HepG2 (cell line): Measurements from ENCODE around the gene ALB. TPM values are rescaled to one million over a fixed set of nuclear protein-coding genes. Genes with fewer than 3 reads are reported as not detected.

Experiments
- AHDC1 ChIP-seq: sonication (generic); formaldehyde crosslinking; IDR thresholded peaks from 2 replicates; pipeline ENCODE4 v1.5.1; 2020; ENCODE audit warnings: mild to moderate bottlenecking, missing genetic modification reagents, borderline replicate concordance
- ASH2L ChIP-seq: fragments of 300-600, 200-600 bp; sonication (generic); IDR thresholded peaks from 2 replicates; pipeline ENCODE4 v1.7.0; 2017; ENCODE audit warnings: low read depth, mild to moderate bottlenecking, moderate library complexity, mixed read lengths, low read length; ENCODE audit not compliant: insufficient read length
- ATF7-NPFF ChIP-seq: sonication (generic); formaldehyde crosslinking; IDR thresholded peaks from 2 replicates; pipeline ENCODE4 v1.8.1; 2023; ENCODE audit warnings: mild to moderate bottlenecking, low read depth, missing genetic modification reagents, moderate library complexity
- CHD4 ChIP-seq: fragments of 200-600 bp; sonication (generic); IDR thresholded peaks from 2 replicates; pipeline ENCODE4 v1.7.0; 2017; ENCODE audit warnings: mild to moderate bottlenecking, low read length, borderline replicate concordance
- GATAD2A ChIP-seq: IDR thresholded peaks from 2 replicates; pipeline ENCODE4 v1.6.1; 2016
- HOXA5 ChIP-seq: sonication (generic); formaldehyde crosslinking; IDR thresholded peaks from 2 replicates; pipeline ENCODE4 v1.4.0; 2020; ENCODE audit warnings: missing genetic modification reagents
- MYC ChIP-seq: sonication (generic); formaldehyde crosslinking; IDR thresholded peaks from 2 replicates; pipeline ENCODE4 v1.9.0; 2021; ENCODE audit warnings: missing genetic modification reagents, borderline replicate concordance
- NCOA2 ChIP-seq: sonication (generic); formaldehyde crosslinking; IDR thresholded peaks from 2 replicates; pipeline ENCODE4 v1.8.0; 2022; ENCODE audit warnings: inconsistent platforms
- NONO ChIP-seq, 2 experiments: fragments of 450-650 bp in 1 of 2; sonication (generic) in 1 of 2; formaldehyde crosslinking in 1 of 2; IDR thresholded peaks in 1 of 2; conservative IDR thresholded peaks in 1 of 2; 2 replicates each; pipeline versions ENCODE4 v1.6.1 to v1.8.0; 2017 to 2022; ENCODE audit warnings: mild to moderate bottlenecking in 1 of 2, missing genetic modification reagents in 1 of 2, moderate library complexity in 1 of 2
- REPIN1 ChIP-seq: sonication (generic); formaldehyde crosslinking; IDR thresholded peaks from 2 replicates; pipeline ENCODE4 v1.8.0; 2022; ENCODE audit warnings: missing genetic modification reagents, low read depth, mild to moderate bottlenecking, borderline replicate concordance
- SP140L ChIP-seq: sonication (generic); formaldehyde crosslinking; IDR thresholded peaks from 2 replicates; pipeline ENCODE4 v1.4.0; 2020; ENCODE audit warnings: missing genetic modification reagents, borderline replicate concordance
- THYN1 ChIP-seq: sonication (generic); formaldehyde crosslinking; IDR thresholded peaks from 2 replicates; pipeline ENCODE4 v1.8.1; 2023; ENCODE audit warnings: low read depth, mild to moderate bottlenecking, moderate library complexity, missing genetic modification reagents, borderline replicate concordance
- ZC3H4 ChIP-seq: sonication (generic); formaldehyde crosslinking; IDR thresholded peaks from 2 replicates; pipeline ENCODE4 v1.4.0; 2020; ENCODE audit warnings: missing genetic modification reagents, borderline replicate concordance
- ZNF317 ChIP-seq: sonication (generic); formaldehyde crosslinking; IDR thresholded peaks from 2 replicates; pipeline ENCODE4 v1.5.0; 2020; ENCODE audit warnings: mild to moderate bottlenecking, missing genetic modification reagents
- ZNF510 ChIP-seq: sonication (generic); formaldehyde crosslinking; IDR thresholded peaks from 2 replicates; pipeline ENCODE4 v1.4.0; 2020; ENCODE audit warnings: low read depth, mild to moderate bottlenecking, missing genetic modification reagents
- ZSCAN20 ChIP-seq: sonication (generic); formaldehyde crosslinking; IDR thresholded peaks from 2 replicates; pipeline ENCODE4 v1.4.0; 2020; ENCODE audit warnings: missing genetic modification reagents, mild to moderate bottlenecking, borderline replicate concordance
- ZSCAN29 ChIP-seq: sonication (generic); formaldehyde crosslinking; conservative IDR thresholded peaks from 2 replicates; pipeline ENCODE4 v1.4.0; 2020; ENCODE audit warnings: mild to moderate bottlenecking, missing genetic modification reagents
- polyA plus RNA-seq, 8 experiments: library from polyadenylated mRNA; depleted of rRNA in 3 of 8; stranded (reverse) in 7 of 8; unstranded in 1 of 8; fragments of >200 nt; fragmentation: Illumina TruSeq in 4 of 8; extraction: Trizol in 4 of 8; gene quantifications; 2 replicates each; pipeline versions ENCODE4 v1.2.1 to v1.2.3, GENCODE V29; 2011 to 2016; ENCODE audit warnings: low read depth in 4 of 8, missing spikeins in 1 of 8, mixed read lengths in 1 of 8; ENCODE audit not compliant: insufficient read depth in 1 of 8
- total RNA-seq, 5 experiments: library from RNA; depleted of rRNA; stranded (reverse); fragments of >200 nt; fragmentation: Illumina TruSeq; extraction: Trizol; gene quantifications; 2 replicates each; pipeline ENCODE4 v1.2.3, GENCODE V29; 2016; ENCODE audit warnings: low read depth in 1 of 5
- TF ChIP-seq, protein P1 (sequence below): sonication (generic); formaldehyde crosslinking; IDR thresholded peaks from 2 replicates; pipeline ENCODE4 v1.4.0; 2020; ENCODE audit warnings: missing genetic modification reagents
- TF ChIP-seq, protein P2 (sequence below): sonication (generic); formaldehyde crosslinking; IDR thresholded peaks from 2 replicates; pipeline ENCODE4 v1.4.0; 2020; ENCODE audit warnings: missing genetic modification reagents, mild to moderate bottlenecking, borderline replicate concordance
- TF ChIP-seq, protein P3 (sequence below): sonication (generic); formaldehyde crosslinking; IDR thresholded peaks from 2 replicates; pipeline ENCODE4 v1.4.0; 2020; ENCODE audit warnings: missing genetic modification reagents

The ALB gene
- total and polyA plus RNA-seq, 2 of the 13 experiments (the other 11 are each of a cell fraction or from before 2014, with no cell fraction given), result 22,259 to 22,625 TPM

GRCh38 chr4:73388887-73389286 lies 15.2 kb upstream of the ALB start (continued):
- TF ChIP-seq THYN1, result no peak
- peak; percentile 84; the same call in 1 of the 2 replicates for TF ChIP-seq AHDC1
- TF ChIP-seq GATAD2A (CRISPR knock-in tag), result peak; percentile 86
- TF ChIP-seq ZNF317 (CRISPR knock-in tag), result no peak
- TF ChIP-seq SP140L (CRISPR knock-in tag), result no peak
- no peak for TF ChIP-seq ZSCAN29 (CRISPR knock-in tag)
- peak; percentile 33 for TF ChIP-seq ASH2L
- no peak for TF ChIP-seq ZC3H4 (CRISPR knock-in tag)
- TF ChIP-seq HOXA5 (CRISPR knock-in tag), result 0 out of 2 replicates have a peak, but pooled peaks have one; percentile 35
- TF ChIP-seq, protein P1, sequence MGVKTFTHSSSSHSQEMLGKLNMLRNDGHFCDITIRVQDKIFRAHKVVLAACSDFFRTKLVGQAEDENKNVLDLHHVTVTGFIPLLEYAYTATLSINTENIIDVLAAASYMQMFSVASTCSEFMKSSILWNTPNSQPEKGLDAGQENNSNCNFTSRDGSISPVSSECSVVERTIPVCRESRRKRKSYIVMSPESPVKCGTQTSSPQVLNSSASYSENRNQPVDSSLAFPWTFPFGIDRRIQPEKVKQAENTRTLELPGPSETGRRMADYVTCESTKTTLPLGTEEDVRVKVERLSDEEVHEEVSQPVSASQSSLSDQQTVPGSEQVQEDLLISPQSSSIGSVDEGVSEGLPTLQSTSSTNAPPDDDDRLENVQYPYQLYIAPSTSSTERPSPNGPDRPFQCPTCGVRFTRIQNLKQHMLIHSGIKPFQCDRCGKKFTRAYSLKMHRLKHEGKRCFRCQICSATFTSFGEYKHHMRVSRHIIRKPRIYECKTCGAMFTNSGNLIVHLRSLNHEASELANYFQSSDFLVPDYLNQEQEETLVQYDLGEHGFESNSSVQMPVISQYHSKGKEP (CRISPR knock-in tag), result no peak
- TF ChIP-seq REPIN1 (CRISPR knock-in tag), result peak; percentile 31; the same call in 1 of the 2 replicates
- TF ChIP-seq MYC (CRISPR knock-in tag), result no peak
- TF ChIP-seq, protein P2, sequence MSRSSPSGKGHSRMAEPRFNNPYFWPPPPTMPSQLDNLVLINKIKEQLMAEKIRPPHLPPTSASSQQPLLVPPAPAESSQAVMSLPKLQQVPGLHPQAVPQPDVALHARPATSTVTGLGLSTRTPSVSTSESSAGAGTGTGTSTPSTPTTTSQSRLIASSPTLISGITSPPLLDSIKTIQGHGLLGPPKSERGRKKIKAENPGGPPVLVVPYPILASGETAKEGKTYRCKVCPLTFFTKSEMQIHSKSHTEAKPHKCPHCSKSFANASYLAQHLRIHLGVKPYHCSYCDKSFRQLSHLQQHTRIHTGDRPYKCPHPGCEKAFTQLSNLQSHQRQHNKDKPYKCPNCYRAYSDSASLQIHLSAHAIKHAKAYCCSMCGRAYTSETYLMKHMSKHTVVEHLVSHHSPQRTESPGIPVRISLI (CRISPR knock-in tag), result peak; percentile 87
- TF ChIP-seq NCOA2 (CRISPR knock-in tag), result peak; percentile 92
- no peak for TF ChIP-seq NONO (IDR thresholded peaks at IDR 0.05)
- TF ChIP-seq NONO (CRISPR knock-in tag; conservative IDR thresholded peaks at IDR 0.05), result no peak
- TF ChIP-seq, protein P3, sequence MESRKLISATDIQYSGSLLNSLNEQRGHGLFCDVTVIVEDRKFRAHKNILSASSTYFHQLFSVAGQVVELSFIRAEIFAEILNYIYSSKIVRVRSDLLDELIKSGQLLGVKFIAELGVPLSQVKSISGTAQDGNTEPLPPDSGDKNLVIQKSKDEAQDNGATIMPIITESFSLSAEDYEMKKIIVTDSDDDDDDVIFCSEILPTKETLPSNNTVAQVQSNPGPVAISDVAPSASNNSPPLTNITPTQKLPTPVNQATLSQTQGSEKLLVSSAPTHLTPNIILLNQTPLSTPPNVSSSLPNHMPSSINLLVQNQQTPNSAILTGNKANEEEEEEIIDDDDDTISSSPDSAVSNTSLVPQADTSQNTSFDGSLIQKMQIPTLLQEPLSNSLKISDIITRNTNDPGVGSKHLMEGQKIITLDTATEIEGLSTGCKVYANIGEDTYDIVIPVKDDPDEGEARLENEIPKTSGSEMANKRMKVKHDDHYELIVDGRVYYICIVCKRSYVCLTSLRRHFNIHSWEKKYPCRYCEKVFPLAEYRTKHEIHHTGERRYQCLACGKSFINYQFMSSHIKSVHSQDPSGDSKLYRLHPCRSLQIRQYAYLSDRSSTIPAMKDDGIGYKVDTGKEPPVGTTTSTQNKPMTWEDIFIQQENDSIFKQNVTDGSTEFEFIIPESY (CRISPR knock-in tag), result no peak
- TF ChIP-seq ZSCAN20, result no peak
- no peak for TF ChIP-seq ATF7-NPFF (CRISPR knock-in tag)
- no peak for TF ChIP-seq ZNF510 (CRISPR knock-in tag)
- no peak for TF ChIP-seq CHD4
